Activated CD4-positive, alpha-beta T cell treated with anti-CD3 and anti-CD28 coated beads for 36 hours (primary cell): ENCODE data around the gene U2AF1L4. TPM values are rescaled to one million over a fixed set of nuclear protein-coding genes. Genes with fewer than 3 reads are reported as not detected.

Source experiments
- ATAC-seq: fragments of 200-7000 bp; cut with Tn5 transposase; one replicate; pipeline ENCODE4 v1.10.0; 2021; ENCODE audit warnings: mild to moderate bottlenecking, moderate library complexity
- CTCF ChIA-PET: fragments of 350-600 bp; sonication (Branson Sonifier 250); formaldehyde crosslinking; loops from one replicate; lab custom pipeline; 2021; ENCODE audit warnings: antibody characterized with exemption; lab: Charles Lee
- POLR2A ChIA-PET: fragments of 350-600 bp; sonication (Branson Sonifier 250); formaldehyde crosslinking; loops from one replicate; lab custom pipeline; 2021; ENCODE audit warnings: antibody characterized with exemption, inconsistent platforms; lab: Charles Lee
- DNase-seq: peaks from one replicate; pipeline ENCODE4 v3.0.0-alpha.2; 2020
- H3K27ac Mint-ChIP-seq: one replicate; pipeline ENCODE4 v1.8.0; 2021; ENCODE audit warnings: mixed read lengths
- H3K27me3 Mint-ChIP-seq: one replicate; pipeline ENCODE4 v1.8.0; 2021; ENCODE audit warnings: mixed read lengths
- H3K36me3 Mint-ChIP-seq: one replicate; pipeline ENCODE4 v1.8.0; 2021; ENCODE audit warnings: low read depth, mixed read lengths
- H3K4me1 Mint-ChIP-seq: one replicate; pipeline ENCODE4 v1.8.0; 2021; ENCODE audit warnings: mixed read lengths
- H3K4me3 Mint-ChIP-seq: one replicate; pipeline ENCODE4 v1.8.0; 2021; ENCODE audit warnings: mild to moderate bottlenecking, moderate library complexity, mixed read lengths
- H3K9me3 Mint-ChIP-seq: one replicate; pipeline ENCODE4 v1.8.0; 2021; ENCODE audit warnings: low read depth, mixed read lengths
- intact Hi-C, 2 experiments: fragments of 100-400 bp; cut with DNase I in 1 of 2; cut with micrococcal nuclease in 1 of 2; formaldehyde crosslinking; loops; one replicate each; pipeline versions ENCODE4 v1.14.2 to v1.15.1; 2022 to 2024; cut with DNase I, micrococcal nuclease
- total RNA-seq, 2 experiments: library from RNA; stranded (reverse); gene quantifications; one replicate each; pipeline ENCODE4 v1.2.3, GENCODE V29; 2021

Gene U2AF1L4
- total RNA-seq, 2 experiments from 2014 or later: 31.6 to 37.5 TPM

- no peaks in the 10 kb centered on the region for H3K36me3 Mint-ChIP-seq
- ChIA-PET CTCF (interaction anchor here (1.2 to 2.8 kb wide), 4 partner anchors 9 to 45 kb away, joined by 3 to 45 read pairs (median 6); partner anchors contain the start of gene LIN37), POLR2A (interaction anchor here (1.6 to 2.6 kb wide), 2 partner anchors 9 to 41 kb away, joined by 13 to 34 read pairs; partner anchors contain the start of genes PSENEN and U2AF1L4)
- ATAC-seq (no peak), DNase-seq (no peak)
- intact Hi-C loops: loop anchor here (2.0 kb wide), 4 partner anchors 13 to 437 kb away; partner anchors contain the start of genes CAPNS1 (in 1 of the 2), COX6B1 (in 1 of the 2), THAP8 (in 1 of the 2) and WDR62 (in 1 of the 2)
- no peaks in the 10 kb centered on the region for H3K9me3 Mint-ChIP-seq
- H3K27ac Mint-ChIP-seq: no peak overlapping the region
- H3K4me1 Mint-ChIP-seq: peaks cover 8% of the 10 kb centered on the region
- H3K4me3 Mint-ChIP-seq: no peak overlapping the region
- H3K27me3 Mint-ChIP-seq: no peaks in the 10 kb centered on the region
These were observed 41.9 kb downstream of the U2AF1L4 start for GRCh38 chr19:35703343-35703742.

GRCh38 chr19:35702223-35703012 is 42.8 kb downstream of the U2AF1L4 start:
- peak; percentile 97 for DNase-seq
- intact Hi-C loops: loop anchor here (1.0 to 2.0 kb wide), 9 partner anchors 9 to 438 kb away; partner anchors contain the start of genes ALKBH6 (in 1 of the 2), ARHGAP33 (in 1 of the 2), CAPNS1 (in 1 of the 2) and COX6B1 (in 1 of the 2)
- Mint-ChIP-seq H3K4me1 (peaks cover 8% of the 10 kb centered on the region), H3K4me3 (peak overlapping the region; percentile 83), H3K27me3 (no peaks in the 10 kb centered on the region), H3K9me3 (no peaks in the 10 kb centered on the region), H3K36me3 (no peaks in the 10 kb centered on the region), H3K27ac (peak overlapping the region; percentile 99)
- CTCF ChIA-PET: interaction anchor here (0.8 to 2.8 kb wide), 8 partner anchors 8 to 230 kb away, joined by 3 to 45 read pairs (median 5); partner anchors contain the start of gene LIN37
- POLR2A ChIA-PET: interaction anchor here (0.5 to 2.6 kb wide), 11 partner anchors 10 to 338 kb away, joined by 3 to 34 read pairs (median 4); partner anchors contain the start of genes PSENEN and U2AF1L4
- peak; percentile 99 for ATAC-seq

- Mint-ChIP-seq H3K27ac (peak overlapping the region; percentile 42), H3K27me3 (no peaks in the 10 kb centered on the region), H3K9me3 (no peaks in the 10 kb centered on the region), H3K36me3 (no peaks in the 10 kb centered on the region), H3K4me3 (no peak overlapping the region), H3K4me1 (peaks cover 23% of the 10 kb centered on the region)
- DNase-seq: peak; percentile 63
- ATAC-seq: peak; percentile 57
- CTCF ChIA-PET: interaction anchor here (0.6 to 9.5 kb wide), 13 partner anchors 10 to 262 kb away, joined by 3 to 106 read pairs (median 3); partner anchors contain the start of gene LIN37
- intact Hi-C loops: no loop called here
- POLR2A ChIA-PET: interaction anchor here (0.9 to 1.7 kb wide), 2 partner anchors 15 to 17 kb away, joined by 4 to 5 read pairs; no protein-coding TSS in a partner anchor
These were observed 48.4 kb downstream of the U2AF1L4 start for GRCh38 chr19:35696835-35697234.

- intact Hi-C loops: no loop called here
- ATAC-seq (no peak), DNase-seq (no peak)
- POLR2A ChIA-PET: interaction anchor here (1.7 kb wide), 1 partner anchor 16 kb away, joined by 5 read pairs; no protein-coding TSS in a partner anchor
- no peak overlapping the region for H3K4me3 Mint-ChIP-seq
- no peaks in the 10 kb centered on the region for H3K36me3 Mint-ChIP-seq
- CTCF ChIA-PET: interaction anchor here (0.6 to 9.5 kb wide), 12 partner anchors 9 to 237 kb away, joined by 3 to 106 read pairs (median 4); partner anchors contain the start of gene LIN37
- peaks cover 23% of the 10 kb centered on the region for H3K4me1 Mint-ChIP-seq
- H3K27me3 Mint-ChIP-seq: no peaks in the 10 kb centered on the region
- peak overlapping the region; percentile 22 for H3K27ac Mint-ChIP-seq
- no peaks in the 10 kb centered on the region for H3K9me3 Mint-ChIP-seq
These were observed 49.3 kb downstream of the U2AF1L4 start for GRCh38 chr19:35695895-35696422.

- ChIA-PET CTCF (interaction anchor here (0.6 to 9.5 kb wide), 22 partner anchors 9 to 1817 kb away, joined by 3 to 106 read pairs (median 4); partner anchors contain the start of genes COX6B1, LIN37 and ZBTB32), POLR2A (interaction anchor here (1.2 to 1.3 kb wide), 2 partner anchors 17 to 19 kb away, joined by 3 to 4 read pairs; no protein-coding TSS in a partner anchor)
- Mint-ChIP-seq H3K27me3 (no peaks in the 10 kb centered on the region), H3K36me3 (no peaks in the 10 kb centered on the region), H3K4me3 (no peak overlapping the region), H3K9me3 (no peaks in the 10 kb centered on the region), H3K4me1 (peaks cover 17% of the 10 kb centered on the region), H3K27ac (peak overlapping the region; percentile 43)
- ATAC-seq (peak; percentile 97), DNase-seq (peak; percentile 95)
- intact Hi-C loops: loop anchor here (1.0 to 5.0 kb wide), 10 partner anchors 23 to 237 kb away; partner anchors contain the start of genes ARHGAP33 (in 1 of the 2), PROSER3 (in 1 of the 2) and TMEM147 (in 1 of the 2)
These were observed 51.2 kb downstream of the U2AF1L4 start for GRCh38 chr19:35693835-35694599.

GRCh38 chr19:35693422-35693821 is 51.8 kb downstream of the U2AF1L4 start:
- intact Hi-C loops: loop anchor here (1.0 to 5.0 kb wide), 9 partner anchors 24 to 238 kb away; partner anchors contain the start of genes PROSER3 (in 1 of the 2) and TMEM147 (in 1 of the 2)
- POLR2A ChIA-PET: no interaction called here
- ATAC-seq (peak; percentile 1), DNase-seq (no peak)
- CTCF ChIA-PET: interaction anchor here (0.9 to 9.5 kb wide), 3 partner anchors 9 to 28 kb away, joined by 3 to 106 read pairs (median 3); no protein-coding TSS in a partner anchor
- Mint-ChIP-seq H3K4me1 (peaks cover 17% of the 10 kb centered on the region), H3K4me3 (no peak overlapping the region), H3K36me3 (no peaks in the 10 kb centered on the region), H3K27ac (no peak overlapping the region), H3K27me3 (no peaks in the 10 kb centered on the region), H3K9me3 (no peaks in the 10 kb centered on the region)

Other genes with a start within 250 kb of the U2AF1L4 start
- gene DMKN, start 231.8 kb downstream of the U2AF1L4 start, total RNA-seq: 1 to 10 TPM; 1.1 to 1.3 TPM
- not detected for gene SBSN, start 217.1 kb downstream of the U2AF1L4 start, total RNA-seq
- not detected for gene GAPDHS, start 212.0 kb downstream of the U2AF1L4 start, total RNA-seq
- 10 to 100 TPM; 73.1 to 73.8 TPM for gene TMEM147, start 199.8 kb downstream of the U2AF1L4 start, total RNA-seq
- not detected for gene ATP4A, start 181.8 kb downstream of the U2AF1L4 start, total RNA-seq
- not detected for gene PMIS2, start 159.2 kb downstream of the U2AF1L4 start, total RNA-seq
- 10 to 100 TPM; 39.7 to 41.0 TPM for gene HAUS5, start 132.7 kb downstream of the U2AF1L4 start, total RNA-seq
- gene RBM42, start 116.4 kb downstream of the U2AF1L4 start, total RNA-seq: 10 to 100 TPM; 87.5 to 94.4 TPM
- gene ETV2, start 103.7 kb downstream of the U2AF1L4 start, total RNA-seq: 1 to 10 TPM in 1 of 2 experiments, under 1 TPM in 1; 0.37 to 1.1 TPM
- gene COX6B1, start 97.1 kb downstream of the U2AF1L4 start, total RNA-seq: 100 to 1,000 TPM; 385 to 437 TPM
- 1 to 10 TPM; 1.2 to 1.8 TPM for gene UPK1A, start 78.9 kb downstream of the U2AF1L4 start, total RNA-seq
- 100 to 1,000 TPM; 232 to 265 TPM for gene ZBTB32, start 40.9 kb downstream of the U2AF1L4 start, total RNA-seq
- 10 to 100 TPM; 48.6 to 49.4 TPM for gene KMT2B, start 27.4 kb downstream of the U2AF1L4 start, total RNA-seq
- 10 to 100 TPM; 71.4 to 80.2 TPM for gene IGFLR1, start 3.0 kb downstream of the U2AF1L4 start, total RNA-seq
- gene PSENEN, start 233 bp upstream of the U2AF1L4 start, total RNA-seq: 10 to 100 TPM; 36.0 to 37.9 TPM
- gene LIN37, start 3.2 kb upstream of the U2AF1L4 start, total RNA-seq: 10 to 100 TPM in 1 of 2 experiments, 1 to 10 TPM in 1; 8.4 to 12.7 TPM
- under 1 TPM; 0.53 to 0.93 TPM for gene HSPB6, start 11.6 kb upstream of the U2AF1L4 start, total RNA-seq
- gene PROSER3, start 12.8 kb upstream of the U2AF1L4 start, total RNA-seq: 10 to 100 TPM; 39.8 to 62.8 TPM
- gene ARHGAP33, start 30.1 kb upstream of the U2AF1L4 start, total RNA-seq: 10 to 100 TPM; 27.8 to 35.2 TPM
- not detected for gene PRODH2, start 67.4 kb upstream of the U2AF1L4 start, total RNA-seq
- not detected for gene NPHS1, start 107.1 kb upstream of the U2AF1L4 start, total RNA-seq
- under 1 TPM; 0.93 to 0.98 TPM for gene KIRREL2, start 111.5 kb upstream of the U2AF1L4 start, total RNA-seq
- 1 to 10 TPM; 2.3 to 3.0 TPM for gene APLP1, start 123.2 kb upstream of the U2AF1L4 start, total RNA-seq
- gene NFKBID, start 155.1 kb upstream of the U2AF1L4 start, total RNA-seq: 10 to 100 TPM; 60.1 TPM
- 10 to 100 TPM; 27.0 to 32.7 TPM for gene HCST, start 157.1 kb upstream of the U2AF1L4 start, total RNA-seq
- gene TYROBP, start 162.9 kb upstream of the U2AF1L4 start, total RNA-seq: not detected
- 1 to 10 TPM; 7.8 to 8.3 TPM for gene LRFN3, start 191.0 kb upstream of the U2AF1L4 start, total RNA-seq
- gene SDHAF1, start 249.8 kb upstream of the U2AF1L4 start, total RNA-seq: 10 to 100 TPM; 16.0 to 19.2 TPM